ENCODE measurements around the gene CCL17. TPM values are rescaled to one million over a fixed set of nuclear protein-coding genes. Genes with fewer than 3 reads are reported as not detected.
"Not testable (repeated sequence)": the region's sequence is repeated elsewhere in the genome, so short reads cannot be mapped to it uniquely, and the experiment has no call there.

Gene CCL17
- total RNA-seq, 2 donors from 2014 or later, result not detected

DNA sequence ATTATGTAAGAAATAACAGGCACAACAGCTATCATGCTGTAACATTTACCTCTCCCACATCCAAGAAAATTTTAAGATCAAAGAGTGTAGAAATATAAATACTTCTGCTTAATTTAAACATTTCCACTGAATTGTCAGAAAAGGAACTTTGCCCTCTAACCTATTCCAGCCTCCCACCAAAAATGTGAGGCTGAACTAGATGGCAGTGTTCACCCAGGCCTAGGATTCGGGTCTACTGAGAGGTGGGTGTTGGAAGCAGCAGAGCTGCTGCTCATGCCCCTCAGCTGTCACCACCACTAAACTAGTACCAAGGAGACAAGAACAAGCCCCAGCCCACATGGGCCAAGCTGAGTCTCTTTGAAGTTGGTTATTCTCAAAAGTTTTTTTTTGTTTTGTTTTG, 31.3 kb downstream of the CCL17 start:
- no peaks in the 10 kb centered on the region for H3K27me3 ChIP-seq
- no peaks in the 10 kb centered on the region for H3K4me1 ChIP-seq
- DNase-seq, result no peak
- H3K4me3 ChIP-seq, result no peak overlapping the region
- no peaks in the 10 kb centered on the region for H3K9me3 ChIP-seq
- H3K36me3 ChIP-seq, result peaks cover 20% of the 10 kb centered on the region
- H3K27ac ChIP-seq, result no peak overlapping the region
- no peak overlapping the region for H3K9ac ChIP-seq (ENCODE audit: low read depth in 2 of 2, low read length in 2 of 2)
- intact Hi-C loops (cut with DNase I), result no loop called here
- TF ChIP-seq, protein P1, sequence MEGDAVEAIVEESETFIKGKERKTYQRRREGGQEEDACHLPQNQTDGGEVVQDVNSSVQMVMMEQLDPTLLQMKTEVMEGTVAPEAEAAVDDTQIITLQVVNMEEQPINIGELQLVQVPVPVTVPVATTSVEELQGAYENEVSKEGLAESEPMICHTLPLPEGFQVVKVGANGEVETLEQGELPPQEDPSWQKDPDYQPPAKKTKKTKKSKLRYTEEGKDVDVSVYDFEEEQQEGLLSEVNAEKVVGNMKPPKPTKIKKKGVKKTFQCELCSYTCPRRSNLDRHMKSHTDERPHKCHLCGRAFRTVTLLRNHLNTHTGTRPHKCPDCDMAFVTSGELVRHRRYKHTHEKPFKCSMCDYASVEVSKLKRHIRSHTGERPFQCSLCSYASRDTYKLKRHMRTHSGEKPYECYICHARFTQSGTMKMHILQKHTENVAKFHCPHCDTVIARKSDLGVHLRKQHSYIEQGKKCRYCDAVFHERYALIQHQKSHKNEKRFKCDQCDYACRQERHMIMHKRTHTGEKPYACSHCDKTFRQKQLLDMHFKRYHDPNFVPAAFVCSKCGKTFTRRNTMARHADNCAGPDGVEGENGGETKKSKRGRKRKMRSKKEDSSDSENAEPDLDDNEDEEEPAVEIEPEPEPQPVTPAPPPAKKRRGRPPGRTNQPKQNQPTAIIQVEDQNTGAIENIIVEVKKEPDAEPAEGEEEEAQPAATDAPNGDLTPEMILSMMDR (IDR thresholded peaks at IDR 0.05), result no peak

DNA sequence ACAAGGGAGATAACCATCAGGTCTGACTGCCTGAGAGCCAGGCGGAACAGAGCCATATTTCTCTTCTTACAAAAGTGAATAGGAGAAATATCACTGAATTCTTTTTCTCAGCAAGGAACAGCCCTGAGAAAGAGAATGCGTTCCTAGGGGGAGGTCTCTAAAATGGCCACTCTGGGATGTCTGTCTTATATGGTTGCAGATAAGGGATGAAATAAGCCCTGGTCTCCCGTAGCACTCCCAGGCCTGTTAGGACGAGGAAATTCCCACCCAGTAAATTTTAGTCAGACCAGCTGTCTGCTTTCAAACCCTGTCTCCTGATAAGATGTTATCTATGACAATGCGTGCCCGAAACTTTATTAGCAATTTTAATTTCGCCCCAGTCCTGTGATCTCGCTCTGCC, 35.4 kb downstream of the CCL17 start:
- H3K4me3 ChIP-seq; H3K4me1 ChIP-seq; H3K9ac ChIP-seq (ENCODE audit: low read depth in 2 of 2, low read length in 2 of 2); H3K36me3 ChIP-seq; intact Hi-C loops (cut with DNase I); H3K27me3 ChIP-seq; H3K27ac ChIP-seq; DNase-seq; H3K9me3 ChIP-seq: not testable (repeated sequence)

- DNase-seq, result not testable (repeated sequence)
Observed at GRCh38 chr16:57440551-57440950, 36.0 kb downstream of the CCL17 start.

GRCh38 chr16:57444711-57445110, 40.1 kb downstream of the CCL17 start:
- no peak for DNase-seq
- no peaks in the 10 kb centered on the region for H3K9me3 ChIP-seq
- H3K27ac ChIP-seq, result no peak overlapping the region
- H3K4me1 ChIP-seq, result no peaks in the 10 kb centered on the region
- no peak overlapping the region for H3K9ac ChIP-seq (ENCODE audit: low read depth in 2 of 2, low read length in 2 of 2)
- no peak overlapping the region for H3K4me3 ChIP-seq
- TF ChIP-seq, protein P1 (IDR thresholded peaks at IDR 0.05), result no peak
- intact Hi-C loops (cut with DNase I), result no loop called here
- H3K36me3 ChIP-seq, result no peaks in the 10 kb centered on the region
- no peaks in the 10 kb centered on the region for H3K27me3 ChIP-seq

More at GRCh38 chr16:57440551-57440950, 36.0 kb downstream of the CCL17 start:
- H3K4me1 ChIP-seq; H3K9me3 ChIP-seq; H3K27ac ChIP-seq; H3K9ac ChIP-seq (ENCODE audit: low read depth in 2 of 2, low read length in 2 of 2); H3K27me3 ChIP-seq; intact Hi-C loops (cut with DNase I); H3K4me3 ChIP-seq; H3K36me3 ChIP-seq: not testable (repeated sequence)

- DNase-seq, result no peak
- Histone ChIP-seq H3K27ac (no peak overlapping the region), H3K9ac (ENCODE audit: low read depth in 2 of 2, low read length in 2 of 2) (no peak overlapping the region), H3K9me3 (no peaks in the 10 kb centered on the region), H3K4me1 (no peaks in the 10 kb centered on the region), H3K36me3 (no peaks in the 10 kb centered on the region), H3K27me3 (no peaks in the 10 kb centered on the region), H3K4me3 (no peak overlapping the region)
- intact Hi-C loops (cut with DNase I), result no loop called here
- TF ChIP-seq, protein P1 (IDR thresholded peaks at IDR 0.05), result no peak
Observed at GRCh38 chr16:57445510-57445909, 40.9 kb downstream of the CCL17 start.

DNA sequence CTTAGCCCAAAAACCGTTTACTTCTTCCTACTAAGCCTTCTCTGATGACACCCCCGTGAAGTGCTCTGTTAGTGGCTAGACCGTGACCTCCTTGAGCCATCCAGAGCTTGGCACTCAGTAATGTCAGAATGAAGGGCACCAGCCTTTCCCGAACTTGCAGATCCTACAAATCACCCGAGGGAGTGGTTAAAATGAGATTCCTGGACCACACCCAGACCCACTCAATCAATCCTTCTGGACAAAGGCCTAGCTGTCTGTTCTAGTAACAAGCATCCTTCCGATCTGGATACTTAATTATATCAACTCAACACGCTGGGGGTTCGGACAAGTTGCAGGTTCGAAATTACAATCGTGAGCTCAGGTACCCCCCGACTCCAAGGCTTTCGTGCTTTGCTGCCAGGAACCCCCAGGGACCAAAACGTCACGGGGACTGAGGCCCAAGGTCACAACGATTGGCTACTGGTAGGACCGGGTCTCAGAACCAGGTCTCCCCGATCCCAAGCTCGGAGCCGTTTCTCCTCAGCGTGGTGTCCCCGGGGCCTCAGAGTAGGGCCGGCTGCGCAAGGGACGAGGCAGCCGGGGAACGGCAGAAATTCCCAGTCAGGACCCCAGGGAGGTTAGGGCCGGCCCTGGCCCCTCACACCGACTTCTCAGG, 42.1 kb downstream of the CCL17 start:
- no peaks in the 10 kb centered on the region for H3K27me3 ChIP-seq
- H3K4me3 ChIP-seq, result peak overlapping the region; percentile 63
- H3K36me3 ChIP-seq, result no peaks in the 10 kb centered on the region
- intact Hi-C loops (cut with DNase I), result no loop called here
- TF ChIP-seq, protein P1 (IDR thresholded peaks at IDR 0.05), result no peak
- no peaks in the 10 kb centered on the region for H3K4me1 ChIP-seq
- H3K9ac ChIP-seq (ENCODE audit: low read depth in 2 of 2, low read length in 2 of 2), result peak overlapping the region; percentile 96 to 98
- peak; percentile 44 for DNase-seq
- no peaks in the 10 kb centered on the region for H3K9me3 ChIP-seq
- H3K27ac ChIP-seq, result peak overlapping the region; percentile 39

Data from colonic mucosa (tissue), 4 donors.